ENCODE measurements around the gene PRRT4.

- no peak for TF ChIP-seq CTCF (conservative IDR thresholded peaks at IDR 0.05 in 1 of 2, IDR thresholded peaks at IDR 0.05 in 1 of 2; ENCODE audit: low read depth in 1 of 2, low read length in 2 of 2)
- TF ChIP-seq EZH2 (IDR thresholded peaks at IDR 0.05; ENCODE audit: low read length, missing control alignments), result no peak
Measured at GRCh38 chr7:128376077-128376476, 14.6 kb upstream of the PRRT4 start.
